MM.1S (cell line): ENCODE results near the gene DNER.
A peak's percentile ranks its signal among the peaks of the same experiment; 100 is the strongest.

ENCODE experiments used
- EZH2 ChIP-seq: fragments of 300-600 bp; sonication (generic); optimal IDR thresholded peaks from 2 replicates; pipeline ENCODE3; 2017; ENCODE audit warnings: low read depth, mild to moderate bottlenecking, antibody characterized with exemption, low read length, mixed read lengths
- TF ChIP-seq, protein P1 (sequence below): fragments of 300-600 bp; sonication (generic); IDR thresholded peaks from 2 replicates; pipeline ENCODE4 v1.5.1; 2016; ENCODE audit warnings: antibody characterized with exemption, low read length, mixed read lengths

DNA sequence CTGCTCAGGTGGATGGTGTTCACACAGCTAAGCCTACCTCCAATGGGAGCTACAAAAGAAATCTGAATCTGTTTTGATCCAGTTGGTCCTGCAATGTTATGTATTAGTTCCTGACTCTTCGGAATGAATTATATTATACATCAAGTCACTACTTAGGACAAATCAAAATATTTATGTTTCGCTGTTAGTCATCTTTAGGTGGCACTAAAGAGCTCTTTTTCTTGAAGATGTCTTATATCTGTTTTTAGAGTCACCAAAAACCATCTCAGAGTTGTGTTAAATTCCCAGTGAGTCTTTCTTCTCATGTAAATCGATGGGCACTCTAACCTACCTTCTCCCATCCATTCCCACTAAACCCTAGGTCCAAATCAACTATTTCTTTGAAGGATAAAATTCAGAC, 2.2 kb downstream of the DNER start:
- TF ChIP-seq EZH2: no peak
- TF ChIP-seq, protein P1, sequence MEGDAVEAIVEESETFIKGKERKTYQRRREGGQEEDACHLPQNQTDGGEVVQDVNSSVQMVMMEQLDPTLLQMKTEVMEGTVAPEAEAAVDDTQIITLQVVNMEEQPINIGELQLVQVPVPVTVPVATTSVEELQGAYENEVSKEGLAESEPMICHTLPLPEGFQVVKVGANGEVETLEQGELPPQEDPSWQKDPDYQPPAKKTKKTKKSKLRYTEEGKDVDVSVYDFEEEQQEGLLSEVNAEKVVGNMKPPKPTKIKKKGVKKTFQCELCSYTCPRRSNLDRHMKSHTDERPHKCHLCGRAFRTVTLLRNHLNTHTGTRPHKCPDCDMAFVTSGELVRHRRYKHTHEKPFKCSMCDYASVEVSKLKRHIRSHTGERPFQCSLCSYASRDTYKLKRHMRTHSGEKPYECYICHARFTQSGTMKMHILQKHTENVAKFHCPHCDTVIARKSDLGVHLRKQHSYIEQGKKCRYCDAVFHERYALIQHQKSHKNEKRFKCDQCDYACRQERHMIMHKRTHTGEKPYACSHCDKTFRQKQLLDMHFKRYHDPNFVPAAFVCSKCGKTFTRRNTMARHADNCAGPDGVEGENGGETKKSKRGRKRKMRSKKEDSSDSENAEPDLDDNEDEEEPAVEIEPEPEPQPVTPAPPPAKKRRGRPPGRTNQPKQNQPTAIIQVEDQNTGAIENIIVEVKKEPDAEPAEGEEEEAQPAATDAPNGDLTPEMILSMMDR: peak; percentile 22; the same call in 1 of the 2 replicates
